GM11168 (cell line): ENCODE data around the gene TLCD5.

Experiments
- in situ Hi-C: fragments of 300-500 bp; cut with MboI; formaldehyde crosslinking; loops from one replicate; pipeline ENCODE4 v1.12.0; 2022; ENCODE audit warnings: low sequenced_read_pairs; ENCODE audit not compliant: unreplicated experiment

Gene TLCD5

DNA sequence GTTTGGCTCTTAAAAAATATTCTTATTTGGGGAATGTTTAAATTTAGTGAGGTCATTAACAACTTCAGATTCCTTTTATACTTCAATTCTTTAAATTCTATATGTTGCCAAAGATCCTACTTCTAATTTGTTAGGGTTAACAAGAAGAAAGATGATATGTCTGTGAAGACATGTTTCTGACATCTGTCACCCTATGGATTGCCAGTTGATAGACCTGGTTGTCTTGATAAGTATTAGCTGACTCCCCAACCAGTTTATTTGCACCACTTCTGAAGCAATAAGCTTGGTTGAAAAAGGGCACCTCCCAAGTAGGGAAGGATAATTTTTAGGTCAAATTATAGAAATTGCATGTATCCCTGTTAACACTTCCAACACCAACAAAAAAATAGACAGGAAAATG, 40.4 kb downstream of the TLCD5 start:
- in situ Hi-C loops, result no loop called here

DNA sequence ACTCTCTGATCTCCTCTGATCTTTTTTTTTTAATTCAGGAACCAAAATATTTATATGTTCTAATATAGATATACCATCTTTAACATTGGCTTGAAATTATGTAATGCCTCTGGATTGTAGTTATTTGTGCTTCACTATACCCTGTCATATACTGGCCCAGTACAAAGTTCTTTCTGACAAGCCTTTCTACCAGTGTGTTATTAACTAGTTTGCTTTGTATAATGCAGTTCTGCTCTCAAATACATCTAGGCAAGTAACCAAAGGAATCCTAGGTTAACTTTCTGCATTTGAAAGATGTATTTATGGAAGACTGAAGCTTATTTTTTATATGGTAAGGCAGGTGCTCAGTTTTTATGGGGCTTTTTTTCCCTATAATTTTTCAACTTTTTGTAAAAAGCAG, 47.2 kb downstream of the TLCD5 start:
- in situ Hi-C loops, result no loop called here

DNA sequence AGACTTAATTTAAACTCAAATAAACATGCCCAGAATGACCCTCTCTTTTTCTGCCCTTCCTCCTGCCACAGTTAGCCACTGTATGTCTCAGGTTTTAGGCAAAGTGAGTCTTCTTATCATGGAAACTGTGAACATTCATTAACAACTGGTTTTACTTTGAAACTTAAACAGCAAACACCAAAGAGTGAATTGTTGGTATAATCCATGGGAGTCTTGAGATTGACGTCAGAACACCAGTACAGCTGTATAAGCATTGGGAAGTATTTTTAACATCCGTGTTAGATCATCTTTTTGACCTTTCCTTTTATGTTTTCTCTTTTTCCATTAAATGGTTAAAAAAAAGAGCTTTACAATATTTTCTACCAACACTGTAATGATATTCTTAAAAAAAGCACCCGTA, 50.0 kb downstream of the TLCD5 start:
- in situ Hi-C loops, result no loop called here

DNA sequence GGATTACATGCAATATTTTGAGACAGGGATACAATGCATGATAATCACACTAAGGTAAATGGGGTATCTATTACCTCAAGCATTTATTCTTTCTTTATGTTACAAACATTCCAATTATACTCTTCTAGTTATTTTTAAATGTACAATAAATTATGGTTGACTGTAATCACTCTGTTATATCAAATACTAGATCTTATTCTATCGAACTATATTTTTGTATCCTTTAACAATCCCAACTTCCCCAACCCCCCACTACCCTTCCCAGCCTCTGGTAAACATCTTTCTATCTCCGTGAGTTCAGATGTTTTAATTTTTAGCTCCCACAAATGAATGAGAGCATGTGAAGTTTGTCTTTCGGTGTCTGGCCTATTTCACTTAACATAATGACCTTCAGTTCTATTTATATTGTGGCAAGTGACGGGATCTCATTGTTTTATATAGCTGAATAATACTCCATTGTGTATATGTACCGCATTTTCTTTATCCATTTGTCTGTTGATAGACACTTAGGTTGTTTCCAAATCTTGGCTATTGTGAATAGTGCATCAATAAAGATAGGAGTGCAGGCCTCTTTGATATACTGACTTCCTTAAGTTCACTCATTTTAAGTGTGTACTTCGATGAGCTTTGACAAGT, 51.6 kb downstream of the TLCD5 start:
- in situ Hi-C loops, result no loop called here

DNA sequence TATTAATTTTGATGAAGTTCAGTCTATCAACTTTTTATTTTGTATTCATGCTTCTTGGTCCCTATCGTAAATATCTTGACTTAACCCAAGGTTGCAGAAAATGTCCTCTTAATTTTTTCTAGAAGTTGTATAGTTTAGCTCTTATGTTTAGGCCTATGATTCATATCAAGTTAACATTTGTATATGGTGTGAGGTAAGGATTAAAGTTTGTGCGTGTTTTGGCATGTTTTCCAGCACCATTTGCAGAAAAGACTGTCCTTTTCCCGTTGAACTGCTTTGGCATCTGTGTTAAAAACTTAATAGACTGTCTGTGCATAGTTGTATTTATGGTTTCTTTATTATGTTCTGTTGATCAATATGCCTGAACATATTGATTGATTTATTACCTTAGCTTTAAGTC, 53.4 kb downstream of the TLCD5 start:
- in situ Hi-C loops, result no loop called here

DNA sequence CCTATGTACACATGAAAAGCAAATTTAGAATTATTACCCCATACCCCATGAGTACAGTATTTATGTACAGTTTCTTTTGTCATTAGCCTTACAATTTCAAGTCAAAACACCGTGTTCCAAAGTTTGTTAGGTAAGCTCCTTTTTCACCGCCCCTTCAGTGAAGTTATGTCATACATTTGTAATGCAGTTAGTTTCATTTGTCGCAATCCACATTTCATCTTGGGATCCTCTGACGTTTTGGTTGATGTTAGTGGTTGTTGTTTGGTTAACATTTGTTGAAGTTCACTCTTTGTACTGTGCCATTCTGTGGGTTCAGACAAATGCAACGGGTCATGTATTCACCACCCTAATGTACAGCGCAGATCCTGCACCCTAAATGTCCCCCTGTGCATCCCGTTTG, 56.3 kb downstream of the TLCD5 start:
- in situ Hi-C loops, result no loop called here
